GF-D8 (cell line): ENCODE measurements around the gene RSPO3.
"Not testable (repeated sequence)": the region's sequence is repeated elsewhere in the genome, so short reads cannot be mapped to it uniquely, and the experiment has no call there.

ENCODE experiments used
- DNase-seq: peaks from one replicate; lab custom pipeline; 2025; lab: John Stamatoyannopoulos, UW

RSPO3 gene, protein sequence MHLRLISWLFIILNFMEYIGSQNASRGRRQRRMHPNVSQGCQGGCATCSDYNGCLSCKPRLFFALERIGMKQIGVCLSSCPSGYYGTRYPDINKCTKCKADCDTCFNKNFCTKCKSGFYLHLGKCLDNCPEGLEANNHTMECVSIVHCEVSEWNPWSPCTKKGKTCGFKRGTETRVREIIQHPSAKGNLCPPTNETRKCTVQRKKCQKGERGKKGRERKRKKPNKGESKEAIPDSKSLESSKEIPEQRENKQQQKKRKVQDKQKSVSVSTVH

DNA sequence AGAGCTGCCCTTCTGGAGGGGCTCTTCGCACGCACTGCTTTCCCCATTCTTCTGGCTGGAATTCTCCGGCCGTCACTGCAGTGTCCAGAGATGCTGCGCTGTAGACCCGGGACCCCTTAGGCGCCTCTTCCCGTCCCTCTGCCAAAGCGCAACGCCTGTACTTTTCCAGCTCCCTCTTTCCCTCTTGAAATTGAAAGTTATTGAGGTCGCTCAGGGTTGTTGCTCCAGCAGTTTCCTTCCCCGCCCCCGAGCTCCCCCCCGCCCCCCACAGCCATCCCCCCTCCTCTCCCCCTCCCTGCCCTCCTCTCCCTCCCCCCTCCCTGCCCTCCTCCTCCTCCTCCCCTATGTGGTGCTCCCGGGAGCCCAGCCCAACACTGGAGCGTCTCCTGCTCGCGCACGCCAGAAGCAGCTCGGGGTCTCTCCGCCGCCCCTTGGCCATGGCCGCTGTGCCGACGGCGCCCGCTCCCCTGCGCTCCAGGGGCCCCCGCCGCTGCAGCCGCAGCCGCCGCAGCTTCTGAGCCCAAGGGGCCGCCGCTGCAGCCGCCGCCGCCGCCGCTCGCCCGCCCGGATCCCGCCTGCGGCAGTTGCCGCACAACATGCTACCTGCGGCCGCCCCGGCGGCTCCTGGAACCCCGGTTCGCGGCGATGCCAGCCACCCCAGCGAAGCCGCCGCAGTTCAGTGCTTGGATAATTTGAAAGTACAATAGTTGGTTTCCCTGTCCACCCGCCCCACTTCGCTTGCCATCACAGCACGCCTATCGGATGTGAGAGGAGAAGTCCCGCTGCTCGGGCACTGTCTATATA is at the start of gene RSPO3:
Gene RSPO3, plus strand, starts transcription at position 374 of the 804 bp plus-strand sequence. CDS start 522 bp downstream, outside the sequence.
- DNase-seq, result no peak

GRCh38 chr6:127069659-127070279 is 48.7 kb upstream of the RSPO3 start:
- DNase-seq, result no peak

DNA sequence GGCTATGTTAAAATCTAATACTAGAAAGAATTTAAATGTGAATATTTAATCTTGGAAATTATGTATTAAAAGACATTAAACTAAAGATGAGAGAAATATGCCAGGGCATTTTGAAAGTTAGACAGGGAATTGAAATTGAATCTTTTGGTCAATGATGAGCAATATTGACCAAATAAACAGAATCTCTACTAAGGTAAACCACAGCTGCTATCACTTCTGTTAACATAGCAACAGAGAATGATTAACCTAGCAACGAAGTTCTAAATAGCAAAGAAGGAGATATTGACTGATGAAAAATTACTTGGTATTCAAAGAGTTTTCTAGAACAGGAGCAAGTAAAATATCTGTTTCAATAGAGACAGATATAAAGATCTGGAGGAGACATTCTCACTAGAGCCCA is 45.2 kb upstream of the RSPO3 start:
- no peak for DNase-seq

- DNase-seq, result no peak
These were observed 42.0 kb upstream of the RSPO3 start for GRCh38 chr6:127076466-127076865.

GRCh38 chr6:127077886-127078285 is 40.6 kb upstream of the RSPO3 start:
- DNase-seq, result no peak

DNA sequence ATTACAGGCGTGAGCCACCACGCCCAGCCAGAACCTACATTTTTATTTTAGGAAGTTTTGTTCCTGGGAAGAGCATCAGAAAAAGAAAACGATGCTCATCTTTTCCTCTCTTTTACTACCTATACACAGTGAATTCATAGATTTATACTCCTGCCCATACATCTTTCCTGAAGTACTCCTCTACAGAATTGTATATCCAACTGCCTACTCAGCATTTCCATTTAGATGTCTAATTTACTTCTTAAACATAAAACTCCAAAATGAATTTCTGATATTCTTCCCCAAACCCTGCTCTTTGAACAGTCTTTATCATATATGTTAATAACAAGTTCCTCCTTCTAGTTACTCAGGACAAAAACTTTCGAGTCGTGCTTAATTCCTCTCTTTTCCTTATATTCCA is 39.8 kb upstream of the RSPO3 start:
- DNase-seq, result no peak

DNA sequence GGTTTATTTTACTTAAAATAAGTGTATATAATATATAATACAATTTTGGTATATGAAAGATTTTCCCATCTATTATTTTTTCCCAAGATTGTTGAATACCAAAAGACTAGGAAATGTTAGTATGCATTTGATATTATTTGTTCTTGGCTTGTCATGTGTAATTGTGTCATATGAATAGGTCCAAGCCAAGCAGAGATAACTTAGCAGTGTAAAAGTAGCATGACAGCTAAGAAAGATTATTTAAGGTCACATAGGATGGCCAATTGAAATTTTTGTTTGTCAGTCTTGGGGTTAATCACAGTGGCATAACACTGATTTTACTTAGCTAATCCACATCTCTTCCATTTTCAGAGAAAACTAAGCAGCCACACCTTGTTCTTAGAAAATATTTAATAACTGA is 38.8 kb upstream of the RSPO3 start:
- DNase-seq, result no peak

DNA sequence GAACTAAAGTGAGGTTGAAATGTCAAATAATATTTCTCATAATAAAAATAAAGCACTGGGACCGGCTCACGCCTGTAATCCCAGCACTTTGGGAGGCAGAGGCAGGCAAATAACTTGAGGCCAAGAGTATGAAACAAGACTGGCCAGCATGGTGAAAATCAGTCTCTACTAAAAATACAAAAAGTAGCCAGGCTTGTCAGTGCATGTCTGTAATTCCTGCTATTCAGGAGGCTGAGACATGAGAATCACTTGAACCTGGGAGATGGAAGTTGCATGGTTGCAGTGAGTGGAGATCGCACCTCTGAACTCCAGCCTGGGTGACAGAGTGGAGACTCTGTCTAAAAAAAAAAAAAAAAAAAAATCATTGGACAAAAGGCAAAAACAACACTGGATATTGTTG is 38.4 kb upstream of the RSPO3 start:
- DNase-seq, result no peak

DNA sequence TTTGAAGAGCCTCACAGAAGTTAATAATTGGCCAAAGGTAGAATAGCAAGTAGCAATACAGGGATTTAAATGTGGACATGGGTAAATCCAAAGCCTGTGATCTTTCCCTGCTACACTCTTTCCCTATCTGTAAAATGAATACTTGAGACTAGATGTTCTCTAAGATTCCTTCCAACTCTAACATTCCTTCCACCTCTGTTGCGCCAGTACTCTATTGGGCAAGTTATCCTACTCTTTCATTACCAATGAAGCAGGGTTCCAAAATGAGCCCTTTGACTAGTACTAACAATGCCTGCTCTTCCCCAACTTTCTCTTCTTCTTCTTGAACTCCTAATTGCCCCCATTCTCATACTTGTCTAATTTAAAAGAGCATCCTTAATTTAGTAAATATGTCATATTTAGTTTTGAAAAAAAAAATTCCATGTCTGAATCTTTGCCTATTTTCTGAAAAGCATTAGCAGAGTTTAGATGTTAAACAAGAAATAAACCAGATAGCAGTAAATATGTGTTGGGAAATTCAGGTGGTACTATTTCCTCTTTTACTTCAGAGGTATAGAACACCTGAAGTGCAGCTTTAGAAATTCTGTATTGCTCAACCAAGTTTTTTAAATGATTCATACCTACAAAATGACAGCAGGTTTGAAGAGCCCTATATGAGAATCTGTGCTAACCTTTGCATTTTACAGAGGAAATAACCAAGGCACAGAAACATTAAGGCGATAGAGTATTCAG is 35.1 kb upstream of the RSPO3 start:
- no peak for DNase-seq

GRCh38 chr6:127083963-127084310 is 34.5 kb upstream of the RSPO3 start:
- no peak for DNase-seq

DNA sequence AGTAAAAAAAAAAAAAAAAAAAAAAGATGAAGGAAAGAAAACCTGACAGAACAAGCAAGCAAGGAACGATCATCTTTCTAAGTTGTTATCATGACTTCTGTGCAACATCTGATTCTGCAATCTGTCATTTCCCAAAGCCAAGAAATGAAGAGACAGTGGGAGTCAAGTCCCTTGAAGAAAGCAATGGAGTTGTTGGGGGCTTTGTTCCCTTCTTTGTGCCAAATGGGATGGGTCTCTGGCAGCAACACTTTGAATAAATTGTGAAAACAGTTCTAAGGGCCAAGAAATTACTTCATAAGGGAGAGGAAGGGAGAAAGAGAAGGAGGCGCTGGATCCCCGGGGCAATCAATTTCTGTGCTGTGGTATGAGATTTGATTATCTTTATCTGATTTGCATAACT is 33.3 kb upstream of the RSPO3 start:
- DNase-seq, result no peak

- no peak for DNase-seq
These were observed 28.4 kb upstream of the RSPO3 start for GRCh38 chr6:127090051-127090450.

GRCh38 chr6:127092466-127092865 is 26.0 kb upstream of the RSPO3 start:
- DNase-seq, result no peak

DNA sequence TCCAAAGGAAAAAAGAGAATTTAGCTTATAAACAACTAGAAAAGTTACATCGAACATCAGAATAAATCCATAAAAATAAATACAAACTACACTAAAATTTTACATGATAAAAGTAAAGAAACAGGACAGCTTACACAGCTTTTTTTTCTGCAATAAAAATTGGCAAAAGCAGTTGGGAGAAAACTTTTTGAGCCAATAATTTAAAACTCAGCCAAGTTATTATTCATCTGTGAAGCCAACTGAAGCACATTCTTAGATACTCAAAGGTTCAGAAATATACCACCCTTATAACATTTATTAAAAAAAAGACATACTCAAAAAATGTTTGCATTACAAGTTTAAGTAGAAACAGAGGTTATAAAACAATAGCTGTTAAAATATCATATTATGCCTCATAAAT is 23.7 kb upstream of the RSPO3 start:
- DNase-seq, result no peak

GRCh38 chr6:127096167-127096566 is 22.3 kb upstream of the RSPO3 start:
- no peak for DNase-seq

GRCh38 chr6:127097442-127097841 is 21.0 kb upstream of the RSPO3 start:
- DNase-seq, result not testable (repeated sequence)

GRCh38 chr6:127100510-127101140 is 17.8 kb upstream of the RSPO3 start:
- DNase-seq, result peak; percentile 11

DNA sequence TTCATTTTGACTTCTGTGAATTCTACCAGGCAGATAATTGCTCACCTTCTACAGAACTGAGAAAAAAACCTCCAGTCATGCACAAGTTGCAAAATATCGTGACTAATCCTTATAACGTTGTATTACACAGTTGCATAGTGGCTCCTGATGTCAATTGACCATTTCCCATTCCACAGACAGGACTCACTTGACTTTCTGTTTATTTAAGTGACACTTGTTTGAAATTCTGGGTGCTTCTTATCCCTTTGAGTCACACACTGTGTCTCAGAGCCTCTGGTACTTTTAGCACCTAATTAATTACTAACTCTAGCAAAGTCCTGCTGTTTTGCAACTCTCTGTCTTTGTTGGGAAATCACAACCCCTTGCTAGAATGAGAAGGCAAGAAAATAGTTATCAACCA is 16.2 kb upstream of the RSPO3 start:
- no peak for DNase-seq

DNA sequence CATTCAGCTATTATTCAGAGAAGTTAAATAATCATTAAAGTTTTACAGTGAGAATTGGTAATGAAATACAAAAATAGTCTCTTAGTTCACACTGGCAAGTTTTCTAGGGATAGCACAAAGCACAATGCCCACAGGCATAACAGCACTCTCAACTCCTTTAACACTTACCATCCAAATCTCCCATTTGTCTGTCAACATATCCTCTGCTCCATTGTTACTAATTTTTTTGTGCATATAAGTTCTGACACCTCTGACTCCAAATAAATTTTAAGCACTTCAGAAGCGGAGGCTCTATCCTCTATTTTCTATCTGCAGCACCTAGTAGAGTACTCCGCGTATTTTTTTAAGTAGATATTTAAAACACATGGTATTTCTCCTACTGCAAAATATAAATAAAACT is 15.6 kb upstream of the RSPO3 start:
- no peak for DNase-seq

DNA sequence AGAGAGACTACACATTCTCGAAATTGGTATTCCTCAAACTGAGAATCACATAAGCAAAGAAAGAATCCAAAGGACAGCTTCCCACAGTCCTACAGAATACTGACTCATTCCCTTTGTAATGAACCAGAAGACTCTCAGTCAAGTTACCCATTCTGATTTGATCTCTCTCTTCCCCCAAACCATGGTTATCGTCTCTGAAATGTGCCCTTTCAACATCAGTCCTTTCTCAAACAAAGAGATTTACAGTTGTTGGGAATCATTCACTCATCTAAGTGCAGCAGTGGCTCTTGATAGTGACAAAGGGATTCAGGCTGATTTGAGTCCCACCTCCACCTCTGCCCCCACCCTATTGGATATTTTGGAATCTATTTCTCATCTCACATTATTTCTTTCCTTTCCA is 15.0 kb upstream of the RSPO3 start:
- no peak for DNase-seq

DNA sequence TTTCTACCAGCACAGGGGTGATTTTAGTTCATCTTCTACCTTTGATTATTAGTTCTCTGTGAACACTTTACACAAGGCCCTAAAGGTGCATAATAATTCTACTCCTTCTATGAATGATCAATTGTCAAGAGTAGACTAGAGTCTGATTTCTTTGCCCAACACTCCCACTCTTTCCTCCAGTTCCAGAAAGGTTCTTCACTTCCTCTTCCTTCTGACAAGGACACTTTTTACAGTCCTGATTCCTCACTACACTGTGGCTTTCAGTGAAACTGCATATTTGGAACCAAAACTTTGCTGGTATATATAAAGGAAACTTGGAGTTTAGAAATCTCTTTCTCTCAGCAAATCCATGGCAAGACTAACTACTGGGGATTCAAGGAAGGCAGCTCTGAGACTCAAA is 10.6 kb upstream of the RSPO3 start:
- no peak for DNase-seq

DNA sequence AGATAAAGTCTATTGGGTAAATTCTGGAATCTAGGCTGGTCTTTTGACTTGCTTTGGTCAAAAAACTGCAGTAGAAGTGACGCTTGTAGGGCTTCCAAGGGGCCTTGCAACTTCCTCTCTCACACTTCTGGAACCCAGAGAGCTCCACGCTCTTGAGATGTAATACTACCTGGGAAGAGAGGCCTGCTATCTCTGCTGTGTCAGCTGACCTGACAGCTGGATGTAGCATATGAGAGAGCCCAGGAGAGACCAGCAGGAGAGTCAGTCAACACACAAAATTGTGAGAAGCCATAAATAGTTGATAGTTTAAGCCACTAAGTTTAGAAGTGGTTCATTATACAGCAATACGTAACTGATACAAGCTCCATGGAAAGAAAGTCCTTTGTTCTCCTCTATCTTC is 7.8 kb upstream of the RSPO3 start:
- no peak for DNase-seq
